Body of pancreas (tissue), 4 donors: ENCODE results near the gene ABCG1.

Experiments
- CTCF ChIP-seq, 7 experiments: fragments of 450-650 bp in 4 of 7; fragments of 200-600 bp in 3 of 7; sonication (generic) in 3 of 7; IDR thresholded peaks; one replicate each; pipeline ENCODE4 v1.5.1; 2016 to 2019; ENCODE audit warnings: antibody characterized with exemption in 7 of 7
- POLR2A ChIP-seq, 3 donors: fragments of 450-650 bp; IDR thresholded peaks; one replicate each; pipeline ENCODE4 v1.6.1; 2016; ENCODE audit warnings: antibody characterized with exemption in 3 of 3, mild to moderate bottlenecking in 2 of 3

DNA sequence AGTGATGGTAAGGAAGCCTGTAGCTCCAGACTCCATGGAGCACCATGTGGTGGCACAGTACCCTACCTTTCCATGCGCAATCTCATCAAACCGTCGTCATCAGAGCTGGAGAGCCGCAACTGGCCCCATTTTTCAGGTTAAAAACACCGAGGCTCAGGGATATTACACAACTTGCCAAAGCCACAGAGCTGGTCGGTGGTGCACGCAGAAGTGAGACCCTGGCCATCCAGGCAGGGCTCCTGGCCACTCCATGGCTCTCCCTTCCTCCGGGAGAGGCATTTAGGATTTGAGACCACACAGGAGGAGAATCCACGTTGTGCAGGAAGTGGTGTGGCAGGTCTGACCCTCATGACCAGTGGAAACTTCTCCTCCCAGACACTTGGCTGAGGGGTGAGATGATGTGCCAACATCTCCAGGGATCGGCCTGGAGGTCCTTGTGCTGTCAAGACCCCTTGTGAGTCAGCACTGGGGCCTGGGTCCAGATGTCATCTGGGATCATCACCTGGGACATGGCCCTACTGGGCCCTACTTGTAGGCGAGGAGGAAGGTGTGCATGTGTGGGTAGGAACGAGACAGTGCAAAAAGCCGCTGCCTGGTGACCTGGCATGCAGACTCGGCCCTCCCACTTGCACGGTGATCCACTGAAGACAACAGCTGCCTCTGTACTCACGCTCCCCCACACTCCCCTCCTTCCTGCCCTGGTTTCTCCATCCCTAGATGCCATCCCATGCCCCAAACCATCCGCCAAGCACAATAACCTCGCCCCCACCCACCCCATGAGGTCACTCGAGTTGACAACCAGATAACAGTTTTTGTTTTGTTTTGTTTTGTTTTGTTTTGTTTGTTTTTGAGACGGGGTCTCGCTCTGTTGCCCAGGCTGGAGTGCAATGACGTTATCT lies 85.9 kb downstream of the ABCG1 start:
- TF ChIP-seq CTCF (IDR thresholded peaks at IDR 0.05): no peak
- TF ChIP-seq POLR2A (IDR thresholded peaks at IDR 0.05): no peak
